NCI-H1048 (cell line): Measurements from ENCODE around the gene SPP1.
A peak's percentile ranks its signal among the peaks of the same experiment; 100 is the strongest.

Experiments used
- DNase-seq: peaks from one replicate; lab custom pipeline; 2025; lab: John Stamatoyannopoulos, UW

SPP1 gene

GRCh38 chr4:87953826-87954225 lies 21.7 kb upstream of the SPP1 start:
- no peak for DNase-seq

GRCh38 chr4:87956501-87956900 lies 19.0 kb upstream of the SPP1 start:
- DNase-seq: no peak

GRCh38 chr4:87957061-87957460 lies 18.5 kb upstream of the SPP1 start:
- DNase-seq: no peak

- no peak for DNase-seq
Measured at GRCh38 chr4:87961993-87962392, 13.5 kb upstream of the SPP1 start.

GRCh38 chr4:87962398-87963146 lies 12.9 kb upstream of the SPP1 start:
- no peak for DNase-seq

GRCh38 chr4:87965501-87965975 lies 10.0 kb upstream of the SPP1 start:
- DNase-seq: no peak

- DNase-seq: no peak
Measured at GRCh38 chr4:87966095-87966496, 9.4 kb upstream of the SPP1 start.

GRCh38 chr4:87967193-87967592 lies 8.3 kb upstream of the SPP1 start:
- DNase-seq: no peak

GRCh38 chr4:87970121-87970520 lies 5.4 kb upstream of the SPP1 start:
- no peak for DNase-seq

- no peak for DNase-seq
Measured at GRCh38 chr4:87971866-87972265, 3.6 kb upstream of the SPP1 start.

- DNase-seq: peak; percentile 30
Measured at GRCh38 chr4:87973283-87974169, 2.0 kb upstream of the SPP1 start.

- no peak for DNase-seq
Measured at GRCh38 chr4:87974856-87975462, 555 bp upstream of the SPP1 start.

- DNase-seq: no peak
Measured at GRCh38 chr4:87977521-87978278, 2.2 kb downstream of the SPP1 start.

- no peak for DNase-seq
Measured at GRCh38 chr4:87978681-87979080, 3.2 kb downstream of the SPP1 start.

- DNase-seq: no peak
Measured at GRCh38 chr4:87979810-87980209, 4.3 kb downstream of the SPP1 start.

- DNase-seq: no peak
Measured at GRCh38 chr4:87981486-87981885, 6.0 kb downstream of the SPP1 start.

- DNase-seq: no peak
Measured at GRCh38 chr4:87982036-87982435, 6.5 kb downstream of the SPP1 start.

GRCh38 chr4:87982446-87983010 lies 7.0 kb downstream of the SPP1 start:
- DNase-seq: no peak

GRCh38 chr4:87983996-87984395 lies 8.5 kb downstream of the SPP1 start:
- DNase-seq: no peak

- no peak for DNase-seq
Measured at GRCh38 chr4:87985097-87985886, 9.8 kb downstream of the SPP1 start.

GRCh38 chr4:87985887-87986200 lies 10.3 kb downstream of the SPP1 start:
- no peak for DNase-seq
